Parathyroid adenoma (tissue), 2 donors: ENCODE results near the gene RNU5B-1.
"Not testable (repeated sequence)": the region's sequence is repeated elsewhere in the genome, so short reads cannot be mapped to it uniquely, and the experiment has no call there.

Experiments used
- H2AFZ ChIP-seq: fragments of 300-600 bp; sonication (generic); one replicate; pipeline ENCODE4 v1.7.0; 2017; ENCODE audit warnings: antibody characterized with exemption, mild to moderate bottlenecking
- H3K27ac ChIP-seq: fragments of 300-600 bp; sonication (generic); one replicate; pipeline ENCODE4 v1.7.0; 2017
- H3K27me3 ChIP-seq: fragments of 300-600 bp; sonication (generic); one replicate; pipeline ENCODE4 v1.7.0; 2017; ENCODE audit warnings: low read length; ENCODE audit not compliant: control insufficient read depth, insufficient read depth
- H3K36me3 ChIP-seq: fragments of 300-600 bp; sonication (generic); one replicate; pipeline ENCODE4 v1.7.0; 2017; ENCODE audit warnings: low read length; ENCODE audit not compliant: control insufficient read depth, insufficient read depth
- H3K4me1 ChIP-seq: fragments of 300-600 bp; sonication (generic); one replicate; pipeline ENCODE4 v1.7.0; 2017; ENCODE audit warnings: control low read depth
- H3K4me2 ChIP-seq: fragments of 300-600 bp; sonication (generic); one replicate; pipeline ENCODE4 v1.7.0; 2017; ENCODE audit warnings: low read length
- H3K4me3 ChIP-seq: fragments of 300-600 bp; sonication (generic); one replicate; pipeline ENCODE4 v1.7.0; 2017; ENCODE audit warnings: low read depth, low read length
- H3K79me2 ChIP-seq: fragments of 300-600 bp; sonication (generic); one replicate; pipeline ENCODE4 v1.7.0; 2017; ENCODE audit warnings: control low read depth
- H3K9ac ChIP-seq: fragments of 300-600 bp; sonication (generic); one replicate; pipeline ENCODE4 v1.7.0; 2017; ENCODE audit warnings: mild to moderate bottlenecking
- H3K9me3 ChIP-seq: fragments of 300-600 bp; sonication (generic); one replicate; pipeline ENCODE4 v1.7.0; 2017; ENCODE audit warnings: low read length; ENCODE audit not compliant: control insufficient read depth
- CTCF ChIP-seq: fragments of 300-600 bp; sonication (generic); IDR thresholded peaks from one replicate; pipeline ENCODE4 v1.7.0; 2017; ENCODE audit warnings: antibody characterized with exemption, mild to moderate bottlenecking
- donor health status: primary hyperparathyroidism.

The RNU5B-1 gene

GRCh38 chr15:65349338-65349737 is 44.9 kb downstream of the RNU5B-1 start:
- H3K79me2 ChIP-seq = no peaks in the 10 kb centered on the region
- no peak overlapping the region for H3K4me2 ChIP-seq
- H3K4me1 ChIP-seq = no peaks in the 10 kb centered on the region
- no peak overlapping the region for H3K27ac ChIP-seq
- no peak overlapping the region for H2AFZ ChIP-seq
- H3K9me3 ChIP-seq = no peaks in the 10 kb centered on the region
- H3K36me3 ChIP-seq = no peaks in the 10 kb centered on the region
- H3K27me3 ChIP-seq = no peaks in the 10 kb centered on the region
- H3K4me3 ChIP-seq = no peak overlapping the region
- TF ChIP-seq CTCF = no peak
- H3K9ac ChIP-seq = no peak overlapping the region

DNA sequence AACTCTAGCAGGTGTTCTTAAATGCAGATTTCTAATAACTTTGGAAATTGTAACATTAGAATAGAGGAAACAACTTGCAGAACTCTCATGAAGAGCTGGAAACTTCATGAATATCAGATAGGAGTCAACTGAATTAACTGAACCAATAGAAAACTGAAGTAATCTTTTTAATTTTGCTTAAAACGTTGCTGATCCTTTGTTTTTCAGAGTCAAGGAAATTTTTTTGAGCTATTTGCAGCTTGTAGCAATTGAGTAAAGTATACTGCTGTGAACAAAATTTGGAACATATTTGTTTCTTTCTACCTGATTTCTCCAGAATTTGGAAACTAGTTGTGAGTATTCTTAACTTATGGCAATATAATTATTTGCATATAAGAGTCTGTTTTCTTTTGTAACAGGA is 47.5 kb downstream of the RNU5B-1 start:
- H3K36me3 ChIP-seq, H3K4me1 ChIP-seq, H2AFZ ChIP-seq, H3K9me3 ChIP-seq, H3K27ac ChIP-seq, H3K27me3 ChIP-seq, H3K4me3 ChIP-seq, H3K79me2 ChIP-seq, H3K9ac ChIP-seq, H3K4me2 ChIP-seq: not testable (repeated sequence)
